ENCODE data around the gene PMVK. TPM values are rescaled to one million over a fixed set of nuclear protein-coding genes. Genes with fewer than 3 reads are reported as not detected.

Gene PMVK
- polyA plus RNA-seq, 1 donor from 2014 or later = 21.1 TPM

DNA sequence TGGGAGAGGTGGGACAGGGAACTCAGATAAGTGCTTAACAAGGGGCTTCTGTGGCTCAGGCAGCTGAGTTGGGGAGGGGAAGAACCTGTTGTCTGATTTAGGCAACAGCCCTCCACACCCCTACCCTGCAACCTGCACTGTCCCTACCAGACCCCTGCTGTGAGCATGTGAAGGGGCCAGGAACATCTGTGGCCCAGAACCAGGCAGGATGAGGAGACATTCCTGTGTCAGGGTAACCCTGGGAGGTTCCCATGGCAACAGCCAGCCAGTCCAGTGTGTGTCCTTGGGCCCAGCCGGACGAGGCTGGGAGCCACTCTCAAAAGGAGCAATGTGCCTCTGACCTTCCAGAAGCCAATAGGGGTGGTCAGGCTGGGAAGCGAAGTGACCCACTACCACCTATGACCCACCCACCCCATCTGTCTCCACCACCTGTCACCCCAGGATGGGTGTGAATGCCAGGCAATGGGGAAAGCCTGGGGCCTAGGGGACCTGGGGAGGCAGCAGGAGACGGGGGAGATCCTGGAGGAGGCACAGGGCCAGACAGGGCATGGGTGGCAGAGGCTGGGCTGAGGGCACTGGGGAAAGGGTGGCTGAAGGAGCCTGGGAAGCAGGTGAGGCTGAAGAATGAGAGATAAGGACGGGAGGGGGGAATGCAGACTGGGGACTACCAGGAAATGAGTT is 5.0 kb upstream of the PMVK start:
- no peaks in the 10 kb centered on the region for H3K9me2 ChIP-seq (ENCODE audit: insufficient read depth, low read length)
- H3K9ac ChIP-seq (ENCODE audit: low read length) = no peak overlapping the region
- no peaks in the 10 kb centered on the region for H3K27me3 ChIP-seq (ENCODE audit: insufficient read depth, low read depth, low read length)
- no peaks in the 10 kb centered on the region for H3K79me2 ChIP-seq (replicated peaks; ENCODE audit: insufficient read depth, low read length)
- no peak overlapping the region for H3K4me3 ChIP-seq (ENCODE audit: low read length)
- H3F3A ChIP-seq (ENCODE audit: insufficient read depth, low read length, poor library complexity, severe bottlenecking) = no peaks in the 10 kb centered on the region
- H4K20me1 ChIP-seq (ENCODE audit: insufficient read depth) = no peaks in the 10 kb centered on the region
- no peaks in the 10 kb centered on the region for H3K9me3 ChIP-seq (ENCODE audit: low read length)
- no peak overlapping the region for H3K4me2 ChIP-seq (ENCODE audit: low read length)
- H3K27ac ChIP-seq (ENCODE audit: low read length) = no peak overlapping the region
- no peak overlapping the region for H2AFZ ChIP-seq (ENCODE audit: low read depth, low read length)
- TF ChIP-seq CTCF (IDR thresholded peaks at IDR 0.05; ENCODE audit: poor library complexity, severe bottlenecking) = no peak
- no peak for TF ChIP-seq RAD21 (conservative IDR thresholded peaks at IDR 0.05)
- TF ChIP-seq POLR2AphosphoS5 (IDR thresholded peaks at IDR 0.05) = no peak
- TF ChIP-seq, protein P1, sequence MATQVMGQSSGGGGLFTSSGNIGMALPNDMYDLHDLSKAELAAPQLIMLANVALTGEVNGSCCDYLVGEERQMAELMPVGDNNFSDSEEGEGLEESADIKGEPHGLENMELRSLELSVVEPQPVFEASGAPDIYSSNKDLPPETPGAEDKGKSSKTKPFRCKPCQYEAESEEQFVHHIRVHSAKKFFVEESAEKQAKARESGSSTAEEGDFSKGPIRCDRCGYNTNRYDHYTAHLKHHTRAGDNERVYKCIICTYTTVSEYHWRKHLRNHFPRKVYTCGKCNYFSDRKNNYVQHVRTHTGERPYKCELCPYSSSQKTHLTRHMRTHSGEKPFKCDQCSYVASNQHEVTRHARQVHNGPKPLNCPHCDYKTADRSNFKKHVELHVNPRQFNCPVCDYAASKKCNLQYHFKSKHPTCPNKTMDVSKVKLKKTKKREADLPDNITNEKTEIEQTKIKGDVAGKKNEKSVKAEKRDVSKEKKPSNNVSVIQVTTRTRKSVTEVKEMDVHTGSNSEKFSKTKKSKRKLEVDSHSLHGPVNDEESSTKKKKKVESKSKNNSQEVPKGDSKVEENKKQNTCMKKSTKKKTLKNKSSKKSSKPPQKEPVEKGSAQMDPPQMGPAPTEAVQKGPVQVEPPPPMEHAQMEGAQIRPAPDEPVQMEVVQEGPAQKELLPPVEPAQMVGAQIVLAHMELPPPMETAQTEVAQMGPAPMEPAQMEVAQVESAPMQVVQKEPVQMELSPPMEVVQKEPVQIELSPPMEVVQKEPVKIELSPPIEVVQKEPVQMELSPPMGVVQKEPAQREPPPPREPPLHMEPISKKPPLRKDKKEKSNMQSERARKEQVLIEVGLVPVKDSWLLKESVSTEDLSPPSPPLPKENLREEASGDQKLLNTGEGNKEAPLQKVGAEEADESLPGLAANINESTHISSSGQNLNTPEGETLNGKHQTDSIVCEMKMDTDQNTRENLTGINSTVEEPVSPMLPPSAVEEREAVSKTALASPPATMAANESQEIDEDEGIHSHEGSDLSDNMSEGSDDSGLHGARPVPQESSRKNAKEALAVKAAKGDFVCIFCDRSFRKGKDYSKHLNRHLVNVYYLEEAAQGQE (IDR thresholded peaks at IDR 0.05; ENCODE audit: borderline replicate concordance) = no peak
- no peak for TF ChIP-seq MXI1 (conservative IDR thresholded peaks at IDR 0.05; ENCODE audit: poor library complexity, severe bottlenecking)
- no peak for TF ChIP-seq EZH2 (IDR thresholded peaks at IDR 0.05; ENCODE audit: borderline replicate concordance, insufficient read depth, low read length, poor library complexity, severe bottlenecking)
- TF ChIP-seq EP300 (conservative IDR thresholded peaks at IDR 0.05; ENCODE audit: poor library complexity, severe bottlenecking) = no peak
- TF ChIP-seq SMC3 (conservative IDR thresholded peaks at IDR 0.05; ENCODE audit: poor library complexity) = no peak
- no peaks in the 10 kb centered on the region for H3K36me3 ChIP-seq (ENCODE audit: insufficient read depth, low read length)

DNA sequence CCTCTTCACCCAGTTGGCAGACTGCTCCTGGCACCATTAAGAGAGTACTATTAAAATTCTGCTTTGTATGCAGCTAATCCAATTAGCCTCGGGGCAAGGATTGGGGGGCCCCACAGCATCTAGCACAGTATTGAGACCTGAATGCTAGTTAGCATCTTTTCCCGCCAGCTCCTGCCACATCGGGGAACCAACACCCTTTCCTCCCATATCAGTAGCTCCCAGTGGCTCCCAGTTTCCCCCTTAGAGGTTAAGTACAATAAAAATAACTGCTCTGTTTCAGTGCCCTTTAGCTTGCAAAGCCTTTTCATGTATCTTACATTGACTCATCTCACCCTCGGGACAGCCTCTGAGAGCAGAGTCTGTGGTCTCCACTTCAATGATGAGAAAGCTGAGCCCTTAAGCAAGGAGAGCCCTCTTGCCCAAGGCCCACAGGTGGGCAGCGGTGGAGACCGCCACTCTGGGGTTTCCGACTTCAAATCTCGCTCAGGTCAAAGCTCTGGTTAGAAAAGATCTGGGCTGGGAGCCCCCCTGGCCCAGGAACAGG is 4.2 kb upstream of the PMVK start:
- Histone ChIP-seq H3K4me2 (ENCODE audit: low read length) (no peak overlapping the region), H3K27me3 (ENCODE audit: insufficient read depth, low read depth, low read length) (no peaks in the 10 kb centered on the region), H3F3A (ENCODE audit: insufficient read depth, low read length, poor library complexity, severe bottlenecking) (no peaks in the 10 kb centered on the region), H3K9me3 (ENCODE audit: low read length) (no peaks in the 10 kb centered on the region), H3K36me3 (ENCODE audit: insufficient read depth, low read length) (no peaks in the 10 kb centered on the region), H3K9ac (ENCODE audit: low read length) (no peak overlapping the region), H3K4me3 (ENCODE audit: low read length) (no peak overlapping the region), H3K9me2 (ENCODE audit: insufficient read depth, low read length) (no peaks in the 10 kb centered on the region), H2AFZ (ENCODE audit: low read depth, low read length) (no peak overlapping the region), H4K20me1 (ENCODE audit: insufficient read depth) (no peaks in the 10 kb centered on the region), H3K27ac (ENCODE audit: low read length) (no peak overlapping the region), H3K79me2 (replicated peaks; ENCODE audit: insufficient read depth, low read length) (no peaks in the 10 kb centered on the region)
- TF ChIP-seq, protein P1 (IDR thresholded peaks at IDR 0.05; ENCODE audit: borderline replicate concordance) = no peak
- no peak for TF ChIP-seq TAF1 (IDR thresholded peaks at IDR 0.05; ENCODE audit: low read depth)
- TF ChIP-seq RAD21 (conservative IDR thresholded peaks at IDR 0.05) = no peak
- TF ChIP-seq SMC3 (conservative IDR thresholded peaks at IDR 0.05; ENCODE audit: poor library complexity) = no peak
- no peak for TF ChIP-seq POLR2AphosphoS5 (IDR thresholded peaks at IDR 0.05)
- TF ChIP-seq CTCF (IDR thresholded peaks at IDR 0.05; ENCODE audit: poor library complexity, severe bottlenecking) = no peak
- TF ChIP-seq EP300 (conservative IDR thresholded peaks at IDR 0.05; ENCODE audit: poor library complexity, severe bottlenecking) = no peak
- TF ChIP-seq MXI1 (conservative IDR thresholded peaks at IDR 0.05; ENCODE audit: poor library complexity, severe bottlenecking) = no peak
